Measurements from ENCODE around the gene SARNP. TPM values are rescaled to one million over a fixed set of nuclear protein-coding genes. Genes with fewer than 3 reads are reported as not detected.

Gene SARNP
- polyA plus RNA-seq, 1 experiment, result 178 TPM

DNA sequence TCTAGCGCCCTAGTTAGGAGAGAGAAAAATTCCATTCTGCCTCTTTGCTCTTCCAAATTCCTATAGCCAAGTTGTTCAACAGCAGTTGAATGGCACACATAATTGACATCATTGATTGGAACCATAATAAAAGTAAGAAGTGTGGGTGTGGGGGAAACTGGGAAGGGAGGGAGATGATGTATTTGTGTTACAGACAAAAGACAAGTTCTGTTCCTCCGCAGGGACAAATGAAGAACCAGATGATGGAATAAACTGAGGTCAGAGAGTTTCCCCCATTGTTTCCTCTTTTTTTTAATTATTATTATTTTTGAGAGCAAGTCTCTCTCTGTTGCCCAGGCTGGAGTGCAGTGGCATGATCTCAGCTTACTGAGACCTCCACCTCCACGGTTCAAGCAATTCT is 39.7 kb downstream of the SARNP start:
- CTCF ChIA-PET, result interaction anchor here (1.2 to 1.4 kb wide), 2 partner anchors 19 to 218 kb away, joined by 3 read pairs; no protein-coding TSS in a partner anchor
- POLR2A ChIA-PET, result no interaction called here
- DNase-seq (ENCODE audit: low read depth, low spot score), result no peak

DNA sequence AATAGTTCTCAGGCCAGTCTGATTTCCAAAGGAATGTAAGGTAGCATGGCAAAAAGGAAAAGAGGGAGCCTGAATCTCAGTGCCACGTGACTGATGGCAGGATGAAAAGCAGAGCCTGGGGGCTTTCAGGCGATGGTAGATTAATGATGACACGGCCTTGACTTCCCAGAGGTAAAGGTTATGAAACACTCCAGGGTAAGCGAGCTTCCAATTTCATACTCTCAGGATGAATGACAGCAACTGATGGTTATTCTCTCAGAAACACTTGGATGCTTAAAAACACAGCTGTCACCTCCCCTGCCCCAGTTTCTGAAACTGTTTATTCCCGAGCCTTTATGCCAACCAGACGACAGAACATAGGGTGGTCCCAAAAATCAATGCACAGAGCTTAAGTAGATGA is 45.8 kb downstream of the SARNP start:
- TF ChIP-seq, protein P1, sequence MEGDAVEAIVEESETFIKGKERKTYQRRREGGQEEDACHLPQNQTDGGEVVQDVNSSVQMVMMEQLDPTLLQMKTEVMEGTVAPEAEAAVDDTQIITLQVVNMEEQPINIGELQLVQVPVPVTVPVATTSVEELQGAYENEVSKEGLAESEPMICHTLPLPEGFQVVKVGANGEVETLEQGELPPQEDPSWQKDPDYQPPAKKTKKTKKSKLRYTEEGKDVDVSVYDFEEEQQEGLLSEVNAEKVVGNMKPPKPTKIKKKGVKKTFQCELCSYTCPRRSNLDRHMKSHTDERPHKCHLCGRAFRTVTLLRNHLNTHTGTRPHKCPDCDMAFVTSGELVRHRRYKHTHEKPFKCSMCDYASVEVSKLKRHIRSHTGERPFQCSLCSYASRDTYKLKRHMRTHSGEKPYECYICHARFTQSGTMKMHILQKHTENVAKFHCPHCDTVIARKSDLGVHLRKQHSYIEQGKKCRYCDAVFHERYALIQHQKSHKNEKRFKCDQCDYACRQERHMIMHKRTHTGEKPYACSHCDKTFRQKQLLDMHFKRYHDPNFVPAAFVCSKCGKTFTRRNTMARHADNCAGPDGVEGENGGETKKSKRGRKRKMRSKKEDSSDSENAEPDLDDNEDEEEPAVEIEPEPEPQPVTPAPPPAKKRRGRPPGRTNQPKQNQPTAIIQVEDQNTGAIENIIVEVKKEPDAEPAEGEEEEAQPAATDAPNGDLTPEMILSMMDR (IDR thresholded peaks at IDR 0.05; ENCODE audit: low read depth, low read length), result no peak
- DNase-seq (ENCODE audit: low read depth, low spot score), result no peak
- Histone ChIP-seq H3K27ac (ENCODE audit: low read depth, low read length) (no peak overlapping the region), H3K4me3 (ENCODE audit: low read depth, low read length) (no peak overlapping the region), H3K9me3 (ENCODE audit: control insufficient read depth, insufficient read depth, low read length) (no peaks in the 10 kb centered on the region), H3K27me3 (ENCODE audit: control insufficient read depth, insufficient read depth, low read length) (no peaks in the 10 kb centered on the region)
- ChIA-PET POLR2A (no interaction called here), CTCF (interaction anchor here (0.6 to 2.0 kb wide), 2 partner anchors 13 to 34 kb away, joined by 3 to 5 read pairs; no protein-coding TSS in a partner anchor)

More for the DNA sequence above, 39.7 kb downstream of the SARNP start:
- TF ChIP-seq, protein P1 (IDR thresholded peaks at IDR 0.05; ENCODE audit: low read depth, low read length), result no peak
- Histone ChIP-seq H3K27me3 (ENCODE audit: control insufficient read depth, insufficient read depth, low read length) (no peaks in the 10 kb centered on the region), H3K4me3 (ENCODE audit: low read depth, low read length) (no peak overlapping the region), H3K9me3 (ENCODE audit: control insufficient read depth, insufficient read depth, low read length) (no peaks in the 10 kb centered on the region), H3K27ac (ENCODE audit: low read depth, low read length) (no peak overlapping the region)

DNA sequence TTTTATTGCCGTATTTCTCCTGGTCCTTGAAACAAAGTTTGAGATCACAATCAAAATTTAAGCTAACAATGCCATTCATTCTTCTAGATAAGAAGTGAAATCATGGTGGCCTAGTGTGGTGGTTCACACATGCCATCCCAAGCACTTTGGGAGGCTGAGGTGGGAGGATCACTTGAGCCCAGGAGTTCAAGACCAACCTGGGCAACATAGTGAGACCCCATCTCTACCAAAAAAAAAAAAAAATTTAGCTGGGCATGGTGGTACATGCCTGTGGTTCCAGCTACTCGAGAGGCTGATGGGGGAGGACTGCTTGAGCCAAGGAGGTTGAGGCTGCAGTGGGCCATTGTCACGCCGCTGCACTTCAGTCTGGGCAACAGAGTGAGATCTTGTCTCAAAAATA is 50.4 kb downstream of the SARNP start:
- Histone ChIP-seq H3K27me3 (ENCODE audit: control insufficient read depth, insufficient read depth, low read length) (no peaks in the 10 kb centered on the region), H3K27ac (ENCODE audit: low read depth, low read length) (no peak overlapping the region), H3K4me3 (ENCODE audit: low read depth, low read length) (no peak overlapping the region), H3K9me3 (ENCODE audit: control insufficient read depth, insufficient read depth, low read length) (no peaks in the 10 kb centered on the region)
- no peak for DNase-seq (ENCODE audit: low read depth, low spot score)
- ChIA-PET POLR2A (interaction anchor here (0.6 to 1.0 kb wide), 2 partner anchors 11 to 350 kb away, joined by 4 to 5 read pairs; partner anchors contain the start of gene RPL41), CTCF (interaction anchor here (1.2 to 1.9 kb wide), 2 partner anchors 30 to 159 kb away, joined by 3 to 5 read pairs; no protein-coding TSS in a partner anchor)
- TF ChIP-seq, protein P1 (IDR thresholded peaks at IDR 0.05; ENCODE audit: low read depth, low read length), result no peak

- TF ChIP-seq, protein P1 (IDR thresholded peaks at IDR 0.05; ENCODE audit: low read depth, low read length), result no peak
- Histone ChIP-seq H3K9me3 (ENCODE audit: control insufficient read depth, insufficient read depth, low read length) (no peaks in the 10 kb centered on the region), H3K27me3 (ENCODE audit: control insufficient read depth, insufficient read depth, low read length) (no peaks in the 10 kb centered on the region), H3K27ac (ENCODE audit: low read depth, low read length) (no peak overlapping the region), H3K4me3 (ENCODE audit: low read depth, low read length) (no peak overlapping the region)
- DNase-seq (ENCODE audit: low read depth, low spot score), result no peak
- ChIA-PET POLR2A (no interaction called here), CTCF (interaction anchor here (1.1 to 1.9 kb wide), 2 partner anchors 29 to 31 kb away, joined by 3 to 5 read pairs; no protein-coding TSS in a partner anchor)
Measured at GRCh38 chr12:55765736-55766290, 51.7 kb downstream of the SARNP start.

GRCh38 chr12:55762646-55763045 is 54.9 kb downstream of the SARNP start:
- ChIA-PET CTCF (no interaction called here), POLR2A (interaction anchor here (1.1 kb wide), 1 partner anchor 55 kb away, joined by 3 read pairs; the partner anchor contains the start of genes ORMDL2 and SARNP)
- Histone ChIP-seq H3K4me3 (ENCODE audit: low read depth, low read length) (no peak overlapping the region), H3K27me3 (ENCODE audit: control insufficient read depth, insufficient read depth, low read length) (no peaks in the 10 kb centered on the region), H3K27ac (ENCODE audit: low read depth, low read length) (no peak overlapping the region), H3K9me3 (ENCODE audit: control insufficient read depth, insufficient read depth, low read length) (0 out of 2 replicates have a peak, but pooled peaks cover 5% of the 10 kb centered on the region)
- TF ChIP-seq, protein P1 (IDR thresholded peaks at IDR 0.05; ENCODE audit: low read depth, low read length), result no peak
- DNase-seq (ENCODE audit: low read depth, low spot score), result no peak

Measured in AG04450 (cell line).